Activated CD4-positive, alpha-beta T cell treated with anti-CD3 and anti-CD28 coated beads, Interleukin-2, amount 50 U/mL, for 24 hours (primary cell): ENCODE results near the gene GPR78.

Source experiments
- DNase-seq, 2 donors: peaks; one replicate each; pipeline ENCODE4 v3.0.0-alpha.2; 2020; ENCODE audit warnings: low read depth in 1 of 2, low spot score in 1 of 2

GPR78 gene

GRCh38 chr4:8585721-8586212, 5.6 kb downstream of the GPR78 start:
- DNase-seq = no peak

- DNase-seq = no peak
These were observed 6.1 kb downstream of the GPR78 start for GRCh38 chr4:8586246-8586645.

- DNase-seq = no peak
These were observed 6.7 kb downstream of the GPR78 start for GRCh38 chr4:8586671-8587468.

GRCh38 chr4:8587469-8588195, 7.4 kb downstream of the GPR78 start:
- no peak for DNase-seq

- no peak for DNase-seq
These were observed 7.9 kb downstream of the GPR78 start for GRCh38 chr4:8588196-8588470.

- no peak for DNase-seq
These were observed 9.1 kb downstream of the GPR78 start for GRCh38 chr4:8589336-8589735.

- DNase-seq = no peak
These were observed 9.8 kb downstream of the GPR78 start for GRCh38 chr4:8589823-8590545.

GRCh38 chr4:8590546-8590880, 10.3 kb downstream of the GPR78 start:
- no peak for DNase-seq

GRCh38 chr4:8591114-8591513, 10.9 kb downstream of the GPR78 start:
- no peak for DNase-seq

- no peak for DNase-seq
These were observed 11.6 kb downstream of the GPR78 start for GRCh38 chr4:8591626-8592365.

GRCh38 chr4:8592366-8593263, 12.4 kb downstream of the GPR78 start, which contains the start of gene CPZ:
TSS of gene CPZ (plus strand) at chr4:8592765. CDS start at chr4:8592834, 69 bp downstream.
- DNase-seq = no peak

GRCh38 chr4:8593264-8594096, 13.3 kb downstream of the GPR78 start:
- DNase-seq = no peak

GRCh38 chr4:8594097-8595038, 14.2 kb downstream of the GPR78 start:
- no peak for DNase-seq

GRCh38 chr4:8595237-8596087, 15.3 kb downstream of the GPR78 start:
- DNase-seq = no peak

- DNase-seq = no peak
These were observed 16.7 kb downstream of the GPR78 start for GRCh38 chr4:8596891-8597290.

GRCh38 chr4:8597319-8597718, 17.1 kb downstream of the GPR78 start:
- DNase-seq = no peak

GRCh38 chr4:8597791-8598190, 17.6 kb downstream of the GPR78 start:
- no peak for DNase-seq
